Activated CD4-positive, alpha-beta T cell treated with anti-CD3 and anti-CD28 coated beads, Interleukin-2, amount 10 ng/mL, durations not matched to agents 7 days and 5 days (primary cell): ENCODE measurements around the gene CSTB. TPM values are rescaled to one million over a fixed set of nuclear protein-coding genes. Genes with fewer than 3 reads are reported as not detected.

Experiments
- CTCF ChIA-PET: fragments of 350-600 bp; sonication (Branson Sonifier 250); formaldehyde crosslinking; loops from one replicate; lab custom pipeline; 2021; ENCODE audit warnings: antibody characterized with exemption; lab: Charles Lee
- POLR2A ChIA-PET: fragments of 350-600 bp; sonication (Branson Sonifier 250); formaldehyde crosslinking; loops from one replicate; lab custom pipeline; 2021; ENCODE audit warnings: antibody characterized with exemption; lab: Charles Lee
- DNase-seq: peaks from one replicate; pipeline ENCODE4 v3.0.0-alpha.2; 2020
- H3K27ac Mint-ChIP-seq: one replicate; pipeline ENCODE4 v1.8.0; 2021; ENCODE audit warnings: mild to moderate bottlenecking, moderate library complexity, mixed read lengths
- H3K27me3 Mint-ChIP-seq: one replicate; pipeline ENCODE4 v1.8.0; 2021; ENCODE audit warnings: mixed read lengths
- H3K36me3 Mint-ChIP-seq: one replicate; pipeline ENCODE4 v1.8.0; 2021; ENCODE audit warnings: low read depth, mixed read lengths
- H3K4me1 Mint-ChIP-seq: one replicate; pipeline ENCODE4 v1.8.0; 2021; ENCODE audit warnings: mixed read lengths
- H3K4me3 Mint-ChIP-seq: one replicate; pipeline ENCODE4 v1.8.0; 2021; ENCODE audit warnings: mild to moderate bottlenecking, moderate library complexity, mixed read lengths
- H3K9me3 Mint-ChIP-seq: one replicate; pipeline ENCODE4 v1.8.0; 2021; ENCODE audit warnings: mixed read lengths
- total RNA-seq, 2 experiments: library from RNA; stranded (reverse); gene quantifications; one replicate each; pipeline ENCODE4 v1.2.3, GENCODE V29; 2021

CSTB gene
- total RNA-seq, 2 experiments from 2014 or later: 44.4 to 48.7 TPM

DNA sequence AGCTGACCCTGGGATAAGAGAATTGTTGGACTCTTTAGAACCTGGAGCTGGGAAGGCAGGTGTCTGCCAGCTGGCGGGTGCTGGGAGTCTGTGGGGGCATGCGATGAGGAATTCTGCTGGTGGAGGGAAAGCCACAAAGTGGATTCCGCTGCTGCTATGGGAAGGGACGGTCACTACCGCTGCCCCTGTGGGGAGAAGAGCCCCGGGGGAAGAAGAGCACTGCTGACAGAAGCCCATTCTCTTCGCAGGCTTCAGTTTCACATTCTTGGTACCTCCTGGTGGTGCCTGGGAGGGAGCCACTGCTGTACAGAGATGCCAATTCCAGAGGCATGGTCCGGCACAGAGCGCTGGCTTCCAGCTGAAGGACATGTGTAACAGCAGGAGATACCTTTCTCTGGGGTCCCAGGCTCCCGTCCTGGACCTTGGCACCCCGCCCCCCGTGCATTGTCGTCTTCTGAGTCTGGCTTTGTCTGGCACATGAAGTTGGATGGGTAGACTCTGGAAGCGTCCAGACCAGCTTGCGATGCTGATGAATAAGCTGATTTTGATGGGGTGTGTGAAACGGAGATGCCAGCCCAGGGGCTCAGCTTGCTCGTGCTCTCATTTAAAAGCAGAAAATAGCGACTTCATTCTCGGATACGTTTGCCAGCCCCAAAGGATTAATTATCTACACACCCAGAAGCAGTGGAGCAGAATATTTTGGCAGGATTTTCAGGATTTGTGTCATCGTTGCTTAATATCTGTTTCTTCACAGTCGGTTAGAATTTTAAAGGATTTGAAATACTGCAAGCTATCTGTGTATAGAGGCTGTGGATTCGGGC, 44.0 kb downstream of the CSTB start:
- ChIA-PET POLR2A (no interaction called here), CTCF (interaction anchor here (0.8 kb wide), 1 partner anchor 261 kb away, joined by 3 read pairs; no protein-coding TSS in a partner anchor)
- Mint-ChIP-seq H3K27ac (peak overlapping the region; percentile 11), H3K4me3 (no peak overlapping the region), H3K4me1 (peaks cover 72% of the 10 kb centered on the region), H3K9me3 (no peaks in the 10 kb centered on the region), H3K36me3 (peaks cover 3% of the 10 kb centered on the region), H3K27me3 (no peaks in the 10 kb centered on the region)
- no peak for DNase-seq

DNA sequence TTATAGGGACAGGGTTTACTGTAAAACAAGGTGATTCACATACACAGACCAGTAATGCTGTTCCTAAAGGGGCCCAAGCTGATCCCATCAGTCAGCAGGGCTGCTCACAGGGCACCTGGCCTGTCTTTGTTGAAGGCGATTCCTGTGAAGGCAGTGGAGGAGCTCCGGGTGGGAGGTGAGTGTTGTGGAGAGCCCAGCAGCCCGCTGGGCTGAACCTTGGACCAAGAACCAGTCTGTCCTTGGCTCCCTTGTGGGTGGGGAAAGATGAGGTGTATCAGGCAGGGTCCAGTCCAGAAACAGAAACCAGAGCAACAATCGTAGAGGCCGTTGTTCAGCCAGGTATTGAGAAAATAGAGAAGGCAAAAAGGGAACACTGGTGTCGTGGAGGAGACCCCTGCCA, 44.6 kb downstream of the CSTB start:
- Mint-ChIP-seq H3K9me3 (no peaks in the 10 kb centered on the region), H3K27ac (peak overlapping the region; percentile 22), H3K4me1 (peaks cover 77% of the 10 kb centered on the region), H3K27me3 (no peaks in the 10 kb centered on the region), H3K36me3 (peaks cover 3% of the 10 kb centered on the region), H3K4me3 (no peak overlapping the region)
- DNase-seq: no peak
- CTCF ChIA-PET: no interaction called here
- POLR2A ChIA-PET: no interaction called here

DNA sequence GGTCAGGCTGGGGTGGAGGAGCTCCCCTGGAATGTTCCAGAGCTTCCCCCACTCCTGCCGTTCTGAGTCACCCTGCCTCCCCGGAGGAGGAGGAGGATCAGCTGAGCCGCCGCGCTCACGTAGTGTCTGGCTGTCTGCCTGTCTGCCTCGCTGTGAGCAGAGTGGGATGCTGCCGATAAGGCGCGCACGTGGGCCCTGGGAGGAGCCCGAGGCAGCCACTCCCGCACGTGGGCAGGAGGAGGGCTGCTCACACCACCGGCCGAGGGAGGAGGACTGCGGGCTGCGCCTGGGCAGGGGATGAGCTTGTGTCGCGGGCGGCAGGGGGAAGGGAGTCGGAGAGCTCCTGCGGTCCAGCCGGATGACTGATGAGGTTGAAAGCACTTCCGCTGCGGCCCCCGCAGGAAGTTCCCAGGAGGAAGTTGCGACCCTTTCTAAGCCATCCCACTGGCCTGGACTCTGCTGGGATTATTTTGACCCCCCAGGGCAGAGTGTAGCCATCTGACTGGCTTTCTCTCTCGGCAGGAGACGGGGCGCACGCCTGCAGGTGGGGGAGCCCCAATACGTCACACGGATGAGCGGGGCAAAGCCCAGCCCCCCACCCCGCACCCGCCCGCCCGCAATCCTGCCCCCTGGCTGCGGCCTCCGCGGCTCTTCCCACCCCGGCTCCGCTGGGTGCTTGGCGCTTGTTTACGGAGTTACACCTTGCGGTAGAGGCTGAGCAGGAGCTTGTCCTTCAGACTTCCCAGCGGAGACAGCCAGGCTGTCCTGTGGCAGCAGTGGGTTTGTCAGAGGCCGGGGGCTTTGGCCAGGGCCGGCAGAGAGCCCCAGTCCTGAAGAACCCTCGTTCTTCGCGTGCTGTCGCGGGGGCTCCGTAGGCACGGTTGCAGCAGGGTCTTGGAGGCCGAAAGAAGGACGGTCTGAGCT, 47.4 kb downstream of the CSTB start:
- POLR2A ChIA-PET: interaction anchor here (0.8 kb wide), 1 partner anchor 9 kb away, joined by 4 read pairs; no protein-coding TSS in a partner anchor
- Mint-ChIP-seq H3K27ac (peak overlapping the region; percentile 81), H3K4me1 (peaks cover 69% of the 10 kb centered on the region), H3K36me3 (peaks cover under 1% of the 10 kb centered on the region), H3K4me3 (peak overlapping the region; percentile 67), H3K27me3 (no peaks in the 10 kb centered on the region), H3K9me3 (no peaks in the 10 kb centered on the region)
- peak; percentile 70 for DNase-seq
- CTCF ChIA-PET: interaction anchor here (0.6 to 1.8 kb wide), 7 partner anchors 12 to 1044 kb away, joined by 3 to 4 read pairs (median 4); partner anchors contain the start of gene RRP1

DNA sequence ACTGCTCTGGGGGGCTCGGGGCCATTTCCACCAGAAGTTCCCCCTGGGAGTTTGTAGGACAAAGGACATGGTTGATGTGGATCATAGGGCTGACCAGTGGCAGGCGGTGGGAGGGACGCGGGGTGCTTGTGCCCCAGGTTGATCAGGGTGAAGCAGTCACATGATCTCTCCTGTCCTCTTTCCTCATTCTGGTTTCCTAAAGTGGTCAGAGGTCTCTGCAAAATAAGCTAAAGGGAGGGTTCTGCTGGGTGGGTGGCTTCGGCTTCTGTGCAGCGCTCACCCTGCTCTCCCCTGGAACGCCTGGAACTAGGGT, 48.0 kb downstream of the CSTB start:
- ChIA-PET CTCF (interaction anchor here (0.6 to 1.8 kb wide), 5 partner anchors 11 to 274 kb away, joined by 3 to 4 read pairs (median 4); partner anchors contain the start of gene RRP1), POLR2A (interaction anchor here (0.8 kb wide), 1 partner anchor 9 kb away, joined by 4 read pairs; no protein-coding TSS in a partner anchor)
- H3K4me3 Mint-ChIP-seq: peak overlapping the region; percentile 67
- no peaks in the 10 kb centered on the region for H3K27me3 Mint-ChIP-seq
- H3K4me1 Mint-ChIP-seq: peaks cover 63% of the 10 kb centered on the region
- DNase-seq: no peak
- peak overlapping the region; percentile 81 for H3K27ac Mint-ChIP-seq
- H3K9me3 Mint-ChIP-seq: no peaks in the 10 kb centered on the region
- H3K36me3 Mint-ChIP-seq: peaks cover 4% of the 10 kb centered on the region

DNA sequence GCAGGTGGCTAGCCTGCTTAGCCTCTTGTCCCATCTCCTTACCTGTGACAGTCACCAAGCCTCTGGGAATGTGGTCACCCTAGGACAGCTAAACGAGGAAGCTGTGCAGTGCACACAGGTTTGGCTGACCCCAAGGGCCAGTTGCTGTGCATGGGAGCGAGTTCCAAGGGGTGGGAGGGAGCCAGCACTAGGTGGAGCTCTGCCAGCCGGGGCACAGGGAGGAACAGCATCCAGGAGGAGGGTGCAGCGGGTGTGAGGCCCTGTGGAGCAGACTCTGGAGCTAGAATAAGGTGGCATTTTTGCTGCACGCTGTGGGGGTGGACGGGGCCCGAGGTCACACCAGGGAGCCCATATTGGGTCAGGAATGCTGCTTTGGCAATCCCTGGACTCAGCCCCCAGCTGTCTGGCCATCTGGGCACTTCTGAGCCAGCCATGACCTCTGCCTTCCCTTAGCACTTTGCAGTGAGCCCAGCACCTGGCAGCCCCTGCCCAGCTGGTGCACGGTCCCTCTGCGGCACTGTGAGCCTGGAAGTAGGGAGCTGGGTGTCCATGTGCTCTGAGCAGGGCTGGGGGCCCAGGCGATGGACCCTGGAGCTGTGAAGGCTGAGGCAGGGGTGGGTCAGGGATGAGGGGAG, 48.5 kb downstream of the CSTB start:
- ChIA-PET CTCF (interaction anchor here (0.6 to 1.8 kb wide), 3 partner anchors 11 to 274 kb away, joined by 3 to 4 read pairs (median 4); no protein-coding TSS in a partner anchor), POLR2A (no interaction called here)
- Mint-ChIP-seq H3K27ac (peak overlapping the region; percentile 81), H3K4me1 (peaks cover 61% of the 10 kb centered on the region), H3K9me3 (no peaks in the 10 kb centered on the region), H3K4me3 (peak overlapping the region; percentile 67), H3K27me3 (no peaks in the 10 kb centered on the region), H3K36me3 (peaks cover 4% of the 10 kb centered on the region)
- no peak for DNase-seq

DNA sequence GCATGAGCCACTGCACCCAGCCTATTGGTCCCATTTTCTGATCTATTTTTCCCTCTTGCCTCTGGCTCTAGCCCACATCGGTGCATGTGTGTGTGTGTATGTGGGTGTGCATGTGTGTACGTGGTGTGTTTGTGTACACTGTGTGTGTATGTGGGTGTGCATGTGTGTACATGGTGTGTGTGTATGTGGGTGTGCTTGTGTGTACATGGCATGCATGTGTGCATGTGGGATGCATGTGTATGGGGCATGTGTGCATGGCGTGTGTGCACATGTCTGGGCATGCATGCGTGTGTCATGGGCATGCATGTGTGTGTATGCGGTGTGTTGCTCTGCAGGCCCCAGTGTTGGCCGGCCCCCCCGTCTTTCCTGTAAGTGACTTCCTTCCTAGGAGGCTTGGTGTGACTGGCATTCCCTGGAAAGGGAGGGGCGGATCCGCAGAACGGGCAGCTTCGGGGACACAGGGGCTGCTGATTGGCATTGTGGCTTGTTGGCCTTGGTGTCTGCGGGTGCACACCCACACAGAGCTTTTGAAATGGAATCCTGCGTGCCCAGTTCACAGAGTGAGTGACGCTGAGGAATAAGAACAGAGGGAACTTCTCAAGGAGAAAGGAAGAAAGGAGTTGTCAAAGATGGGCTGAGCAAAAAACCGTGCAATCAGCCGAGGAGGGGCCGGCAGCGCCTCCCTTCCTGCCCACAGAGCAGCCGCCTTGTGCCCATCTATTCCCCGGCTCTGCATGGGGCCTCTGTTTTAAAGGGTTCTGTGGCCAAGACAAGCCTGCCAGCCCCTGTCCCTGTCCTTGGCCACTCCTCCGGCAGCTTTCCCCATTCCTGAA, 49.2 kb downstream of the CSTB start:
- Mint-ChIP-seq H3K9me3 (no peaks in the 10 kb centered on the region), H3K27ac (peak overlapping the region; percentile 55), H3K27me3 (no peaks in the 10 kb centered on the region), H3K4me3 (peak overlapping the region; percentile 67), H3K36me3 (peaks cover 4% of the 10 kb centered on the region), H3K4me1 (peaks cover 60% of the 10 kb centered on the region)
- DNase-seq: no peak
- ChIA-PET CTCF (interaction anchor here (1.8 kb wide), 1 partner anchor 248 kb away, joined by 4 read pairs; no protein-coding TSS in a partner anchor), POLR2A (no interaction called here)

Other genes with a start within 250 kb of the CSTB start
- gene HSF2BP, start 116.8 kb downstream of the CSTB start, total RNA-seq: under 1 TPM; 0.56 to 0.72 TPM
- gene RRP1B, start 116.7 kb downstream of the CSTB start, total RNA-seq: 10 to 100 TPM; 47.7 to 48.1 TPM
- 10 to 100 TPM; 74.0 to 81.4 TPM for gene PDXK, start 57.2 kb downstream of the CSTB start, total RNA-seq
- gene RRP1, start 13.3 kb upstream of the CSTB start, total RNA-seq: 10 to 100 TPM; 25.3 to 28.5 TPM
- 10 to 100 TPM; 80.3 to 93.1 TPM for gene AGPAT3, start 88.9 kb upstream of the CSTB start, total RNA-seq
- 10 to 100 TPM; 61.7 to 76.9 TPM for gene TRAPPC10, start 236.0 kb upstream of the CSTB start, total RNA-seq